RPMI8226 (cell line): Measurements from ENCODE around the gene GPHN.

ENCODE experiments used
- DNase-seq: peaks from one replicate; pipeline ENCODE4 v3.0.0-alpha.2; 2015

GPHN gene

GRCh38 chr14:66972469-66972868 is 464.5 kb downstream of the GPHN start:
- no peak for DNase-seq

DNA sequence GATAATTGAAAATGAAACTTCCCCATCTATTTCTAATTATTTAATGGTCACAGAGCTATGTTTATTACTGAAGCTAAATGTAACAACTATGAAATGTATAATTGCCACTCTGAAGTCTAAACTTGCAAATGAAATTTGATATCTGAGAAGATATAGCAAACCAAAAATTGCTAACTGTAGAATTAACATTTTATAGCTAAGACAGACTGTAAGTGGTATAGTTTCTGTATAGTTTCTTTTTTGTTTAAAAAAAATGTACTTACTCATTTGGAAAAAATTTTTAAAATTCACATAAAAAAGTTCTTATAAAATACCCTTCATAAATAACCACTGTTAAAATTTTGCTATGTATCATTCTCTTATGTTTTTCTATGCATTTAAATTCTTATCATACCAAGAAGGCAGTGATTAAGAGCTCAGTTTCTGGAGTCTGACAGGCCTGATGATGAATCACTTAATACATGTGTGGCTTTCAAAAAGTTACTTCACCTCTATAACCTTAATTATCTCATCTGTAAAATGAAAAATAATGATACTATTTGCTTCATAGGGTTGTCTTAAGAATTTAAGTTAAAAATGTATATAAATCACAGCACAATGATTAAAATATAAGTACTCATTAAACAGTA is 466.6 kb downstream of the GPHN start:
- no peak for DNase-seq

DNA sequence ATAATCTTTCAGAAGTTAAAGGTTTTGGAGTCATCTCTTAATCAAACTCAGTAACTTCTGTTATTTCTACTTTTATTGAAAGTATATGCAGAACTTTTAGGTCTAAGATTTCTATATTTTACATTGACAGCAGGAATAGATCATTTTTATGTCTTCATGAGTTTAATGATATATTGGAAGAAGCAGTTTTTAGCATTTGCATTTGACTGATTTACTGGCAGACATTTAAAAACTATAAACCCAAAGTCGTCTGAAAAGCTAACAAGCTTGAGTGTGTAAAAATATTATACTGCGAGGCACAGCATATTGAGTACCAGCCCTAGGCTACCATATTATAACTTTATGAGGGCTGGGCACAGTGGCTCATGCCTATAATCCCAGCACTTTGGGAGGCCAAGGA is 467.3 kb downstream of the GPHN start:
- DNase-seq = no peak

DNA sequence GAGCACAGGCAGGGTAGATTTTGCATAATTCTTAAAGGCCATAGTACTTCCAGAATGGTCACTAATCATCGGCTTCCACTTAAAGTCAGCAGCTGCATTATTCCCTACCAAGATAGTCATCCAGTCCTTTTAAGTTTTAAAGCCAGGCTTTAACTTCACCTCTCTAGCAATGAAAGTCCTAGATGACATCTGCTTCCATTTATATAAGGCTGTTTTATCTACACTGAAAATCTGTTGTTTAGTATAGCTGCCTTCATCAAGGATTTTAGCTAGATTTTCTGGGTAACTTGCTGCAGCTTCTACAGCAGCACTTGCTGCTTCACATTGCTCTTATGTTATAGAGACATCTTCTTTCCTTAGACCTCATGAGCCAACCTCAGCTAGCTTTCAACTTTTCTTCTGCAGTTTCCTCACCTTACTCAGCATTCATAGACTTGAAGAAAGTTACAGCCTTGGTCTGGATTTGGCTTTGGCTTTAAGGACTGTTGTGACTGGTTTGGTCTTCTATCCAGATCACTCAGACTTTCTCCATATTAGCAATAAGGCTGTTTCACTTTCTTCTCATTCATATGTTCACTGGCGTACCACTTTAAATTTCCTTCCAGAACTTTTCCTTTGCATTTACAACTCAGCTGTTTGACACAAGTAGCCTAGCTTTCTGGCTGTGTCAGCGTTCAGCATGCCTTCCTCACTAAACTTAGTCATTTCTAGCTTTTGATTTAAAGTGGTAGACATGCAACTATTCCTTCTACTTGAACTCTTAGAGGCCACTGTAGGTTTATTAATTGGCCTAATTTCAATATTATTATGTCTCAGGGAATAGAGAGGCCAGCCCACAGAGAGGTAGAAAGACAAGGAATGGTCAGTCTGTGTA is 471.4 kb downstream of the GPHN start:
- no peak for DNase-seq

GRCh38 chr14:66982247-66982646 is 474.3 kb downstream of the GPHN start:
- DNase-seq = no peak

- no peak for DNase-seq
These were observed 484.8 kb downstream of the GPHN start for GRCh38 chr14:66992776-66993175.

- no peak for DNase-seq
These were observed 485.6 kb downstream of the GPHN start for GRCh38 chr14:66993512-66993911.

DNA sequence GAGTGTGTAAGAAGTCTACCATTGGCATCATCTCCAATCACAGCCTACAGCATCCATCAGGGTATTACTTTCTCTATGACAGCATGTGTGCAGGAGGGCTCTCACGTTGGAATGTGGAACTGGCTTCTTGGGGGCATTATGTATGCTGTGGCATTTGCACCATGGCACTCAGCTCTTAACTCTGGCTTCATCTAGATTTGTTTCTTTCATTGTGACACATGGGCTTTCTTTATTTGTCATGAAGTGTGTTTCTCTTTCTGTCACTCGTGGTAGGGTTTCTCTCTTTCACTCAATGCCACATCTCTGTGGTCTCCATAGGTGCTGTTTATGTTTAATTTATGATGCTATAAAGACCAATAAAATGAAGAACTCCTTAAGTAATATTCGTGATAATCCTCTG is 490.1 kb downstream of the GPHN start:
- no peak for DNase-seq

GRCh38 chr14:66999978-67000377 is 492.0 kb downstream of the GPHN start:
- DNase-seq = no peak

DNA sequence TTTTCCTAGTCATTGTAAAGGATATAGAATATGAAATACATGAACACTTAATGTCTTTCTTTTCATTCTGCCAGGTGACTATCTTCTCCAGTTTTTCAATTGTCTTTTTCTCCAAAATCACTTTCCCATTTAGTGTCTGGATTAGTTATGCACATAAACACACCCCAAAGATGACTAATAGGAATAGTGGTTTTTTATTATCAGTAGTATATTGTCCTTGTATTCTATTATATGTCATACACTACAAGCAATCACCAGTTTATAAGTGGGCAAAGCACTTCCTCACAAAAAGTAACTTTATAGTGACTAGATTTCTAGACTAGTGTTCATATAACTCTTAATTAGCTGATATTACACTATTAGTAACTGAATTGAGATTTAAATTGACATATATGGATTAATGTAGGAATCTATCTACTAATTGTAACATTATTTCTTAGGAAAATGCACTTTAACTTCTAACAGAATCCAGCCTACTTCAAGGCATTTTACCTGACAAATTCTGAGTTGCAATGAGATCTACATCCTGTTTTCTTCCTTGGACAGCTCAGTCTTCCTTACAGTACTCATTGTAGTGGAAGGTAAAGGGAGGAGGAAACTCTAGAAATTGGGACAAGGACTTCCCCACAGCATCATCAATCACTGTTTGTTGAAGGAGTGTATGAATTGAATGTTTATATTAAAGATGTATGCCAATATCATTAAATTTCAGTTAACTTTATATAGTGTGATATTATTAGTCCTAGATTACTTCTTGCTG is 495.2 kb downstream of the GPHN start:
- no peak for DNase-seq

- DNase-seq = no peak
These were observed 496.6 kb downstream of the GPHN start for GRCh38 chr14:67004521-67004920.

DNA sequence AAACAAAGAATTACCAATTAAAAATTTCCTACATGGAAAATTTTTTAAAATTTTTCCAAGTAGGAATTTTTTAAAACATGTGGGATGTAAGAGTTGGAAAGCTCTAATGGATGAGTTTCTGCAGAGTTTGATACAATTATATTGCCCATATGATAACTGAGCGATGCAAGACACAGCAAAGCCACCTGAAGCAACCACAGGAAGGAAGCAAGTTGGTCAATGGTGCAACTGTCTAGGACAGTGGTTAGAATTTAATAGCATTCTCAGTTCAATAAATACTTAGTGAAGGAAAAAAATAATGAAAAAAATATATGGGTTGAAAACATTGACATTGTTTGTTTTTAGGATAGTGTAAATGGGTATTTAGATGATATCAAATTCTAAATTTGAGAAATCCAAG is 502.7 kb downstream of the GPHN start:
- no peak for DNase-seq

DNA sequence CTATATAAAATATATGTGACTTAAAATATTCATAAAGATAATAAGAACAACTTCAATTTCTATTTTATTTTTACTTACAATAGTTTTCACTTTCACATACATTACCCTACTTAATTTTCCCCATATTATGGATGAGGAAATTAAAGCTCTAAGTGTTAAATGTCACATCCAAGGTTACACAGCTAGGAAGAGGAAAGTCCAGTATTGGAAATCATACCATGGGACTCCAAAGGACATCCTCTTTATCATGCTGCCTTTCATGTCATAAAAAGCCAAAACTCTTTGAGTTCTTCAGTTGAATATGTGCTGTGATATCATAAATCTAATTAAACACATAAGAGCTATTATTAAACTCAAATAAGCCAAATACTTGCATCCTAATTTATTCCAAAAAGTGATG is 508.9 kb downstream of the GPHN start:
- no peak for DNase-seq

- no peak for DNase-seq
These were observed 510.8 kb downstream of the GPHN start for GRCh38 chr14:67018720-67019119.

DNA sequence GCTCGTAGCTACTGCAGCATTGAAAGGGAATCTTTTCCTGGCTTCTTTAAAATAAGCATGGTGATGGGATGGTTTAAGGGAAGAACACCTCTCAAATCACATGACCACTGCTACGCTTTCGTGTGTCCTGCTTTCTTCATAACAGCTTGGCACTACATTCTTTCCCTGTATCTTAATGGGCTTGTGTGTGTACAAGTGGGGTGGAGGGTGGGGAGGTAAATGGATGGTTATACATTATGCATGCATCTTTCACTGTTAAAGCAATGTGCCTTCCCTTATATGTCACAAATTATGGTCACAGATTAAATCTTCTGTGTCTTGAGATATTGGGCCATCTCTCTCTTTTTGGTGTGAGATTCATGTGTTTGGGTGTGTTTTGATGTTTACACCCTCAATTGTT is 511.8 kb downstream of the GPHN start:
- DNase-seq = no peak

DNA sequence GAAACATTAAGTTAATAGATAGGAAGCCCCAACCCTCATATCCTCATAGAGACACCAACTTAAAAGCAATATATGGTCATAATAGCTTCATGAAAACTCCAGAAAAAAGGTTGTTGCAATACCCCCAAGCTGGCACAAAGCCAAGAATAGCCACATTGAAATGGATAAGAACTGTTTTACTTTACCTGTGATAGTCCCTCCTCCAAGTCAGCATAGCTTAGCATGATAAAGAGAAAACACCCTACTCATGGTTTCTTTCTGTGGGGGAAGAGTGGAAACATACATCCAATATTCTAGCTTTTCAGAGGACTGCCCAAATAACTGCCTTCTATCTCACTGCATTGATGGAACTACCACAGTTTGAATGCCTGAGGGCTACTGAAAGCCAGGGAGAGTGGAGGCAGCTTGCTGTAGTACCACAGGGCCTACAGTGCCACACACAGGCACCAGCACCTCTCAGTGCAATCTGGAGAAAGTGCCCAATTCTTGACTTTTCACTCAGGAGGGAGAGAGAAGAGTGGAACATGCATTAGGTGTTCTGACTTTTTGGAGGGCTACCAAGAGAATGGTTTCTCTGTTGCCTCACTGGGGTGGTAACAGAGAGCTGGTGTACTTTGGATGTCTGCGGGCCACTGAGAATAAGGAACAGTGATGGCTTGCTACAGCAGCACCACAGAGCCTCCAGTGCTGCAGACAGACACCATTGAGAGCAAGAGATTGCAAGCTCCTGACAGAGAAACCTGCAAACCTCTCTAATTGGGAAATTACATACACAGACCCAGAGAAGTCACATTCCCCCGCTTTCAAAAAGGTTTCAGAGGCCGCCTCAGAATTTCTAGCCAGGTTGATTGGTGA is 524.2 kb downstream of the GPHN start:
- DNase-seq = no peak

DNA sequence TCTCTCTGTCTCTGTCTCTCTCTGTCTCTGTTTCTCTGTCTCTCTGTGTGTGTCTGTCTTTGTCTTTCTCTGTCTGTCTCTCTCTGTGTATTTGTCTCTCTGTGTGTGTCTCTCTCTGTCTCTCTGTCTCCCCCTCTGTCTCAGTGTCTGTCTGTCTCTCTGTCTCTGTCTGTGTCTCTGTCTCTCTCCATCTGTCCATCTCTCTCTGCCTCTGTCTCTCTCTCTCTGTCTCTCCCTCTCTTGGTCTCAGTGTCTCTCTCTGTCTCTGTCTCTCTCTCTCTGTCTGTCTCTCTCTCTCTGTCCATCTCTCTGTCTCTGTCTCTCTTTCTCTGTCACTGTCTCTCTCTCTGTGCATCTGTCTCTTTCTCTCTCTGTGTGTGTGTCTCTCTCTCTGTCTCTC is 537.5 kb downstream of the GPHN start:
- DNase-seq = no peak

- no peak for DNase-seq
These were observed 542.9 kb downstream of the GPHN start for GRCh38 chr14:67050896-67051295.

- no peak for DNase-seq
These were observed 548.7 kb downstream of the GPHN start for GRCh38 chr14:67056684-67057083.

DNA sequence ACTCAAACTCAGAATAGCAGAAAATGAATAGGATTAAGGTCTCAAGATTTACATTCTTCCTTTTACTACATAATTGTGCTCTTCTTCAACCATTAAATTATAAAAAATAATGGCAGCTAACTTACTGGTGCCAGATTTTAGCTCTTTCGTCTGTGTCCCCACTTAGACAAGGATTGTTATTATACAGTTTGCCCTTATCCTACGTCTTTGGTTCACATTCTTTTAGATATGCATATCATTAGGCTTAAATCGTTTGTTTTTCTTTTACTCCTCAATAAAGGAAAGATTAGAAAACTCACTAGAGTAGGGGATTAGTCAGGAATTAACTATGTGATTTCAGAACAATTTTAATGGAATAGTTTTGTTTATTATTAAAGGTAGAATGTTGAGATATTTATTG is 551.6 kb downstream of the GPHN start:
- no peak for DNase-seq

DNA sequence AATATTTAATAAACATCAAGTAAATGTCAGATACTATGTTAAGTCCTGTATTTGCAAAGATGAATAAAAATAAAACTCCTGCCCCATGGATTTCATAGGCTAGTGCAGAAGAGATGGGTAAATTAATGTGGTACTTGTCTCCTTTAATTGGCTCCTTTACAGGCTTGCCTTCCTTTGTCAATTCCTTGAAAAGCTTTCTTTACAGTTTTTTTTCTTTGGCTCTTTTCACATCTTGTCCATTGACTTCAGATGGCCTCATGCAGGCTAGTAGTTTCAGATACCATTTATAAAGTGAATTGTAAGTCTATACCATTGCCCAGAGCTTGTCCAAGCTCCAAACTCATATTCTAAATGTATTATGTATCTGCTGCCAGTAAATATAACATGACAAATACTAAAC is 552.6 kb downstream of the GPHN start:
- DNase-seq = no peak

GRCh38 chr14:67067070-67067814 is 559.3 kb downstream of the GPHN start:
- peak; percentile 5 for DNase-seq
